Measurements from ENCODE around the gene CACNA1I. TPM values are rescaled to one million over a fixed set of nuclear protein-coding genes. Genes with fewer than 3 reads are reported as not detected.

CACNA1I gene
- total and polyA plus RNA-seq, 2 donors (not counting 1 experiment from before 2014, with no cell fraction given), result 0.07 to 0.25 TPM

DNA sequence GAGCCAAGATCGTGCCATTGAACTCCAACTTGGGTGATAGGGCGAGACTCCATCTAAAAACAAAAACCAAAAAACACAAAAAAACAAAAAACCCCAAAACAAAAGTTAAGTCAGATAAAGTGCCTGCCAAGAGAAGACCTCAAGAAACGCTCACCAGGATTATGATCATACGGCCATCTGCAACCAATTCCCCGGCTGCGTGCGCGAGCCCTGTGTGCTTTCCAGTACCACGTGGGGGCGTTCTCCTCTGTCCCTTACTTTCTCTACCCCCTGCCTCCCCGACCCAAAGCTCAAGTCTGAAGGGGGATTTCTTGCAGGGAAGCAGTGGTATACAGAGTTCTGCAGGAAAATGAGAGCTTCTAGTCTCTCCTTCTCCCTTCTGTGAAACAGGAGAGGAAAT is 27.5 kb upstream of the CACNA1I start:
- CTCF ChIA-PET, result interaction anchor here (0.7 to 9.0 kb wide), 10 partner anchors 8 to 490 kb away, joined by 3 to 75 read pairs (median 3); no protein-coding TSS in a partner anchor

More for the DNA sequence above, 27.5 kb upstream of the CACNA1I start:
- peaks cover 0 to 42% (median 19%) of the 10 kb centered on the region in 4 experiments for H3K27me3 ChIP-seq (replicated peaks in 1 of 4; ENCODE audit: control extremely low read depth in 1 of 4, control insufficient read depth in 3 of 4, insufficient read depth in 4 of 4, low read length in 3 of 4)
- H2AFZ ChIP-seq (ENCODE audit: insufficient read depth, low read depth, low read length, poor library complexity, severe bottlenecking), result no peak overlapping the region
- intact Hi-C loops (cut with micrococcal nuclease), result no loop called here
- 5% methylated on average over 3 of the region's 11 CpGs for WGBS (ENCODE audit: insufficient coverage)
- H3K79me2 ChIP-seq (ENCODE audit: control insufficient read depth, insufficient read depth, low read length), result no peaks in the 10 kb centered on the region
- H3K27ac Mint-ChIP-seq, result no peak overlapping the region
- peaks cover 0 to 15% (median 0%) of the 10 kb centered on the region in 3 donors for H3K9me3 ChIP-seq (ENCODE audit: control extremely low read depth in 1 of 3, control insufficient read depth in 2 of 3, insufficient read depth in 1 of 3, low read length in 2 of 3)
- H3K4me1 Mint-ChIP-seq, result peaks cover 4% of the 10 kb centered on the region
- H3K9ac ChIP-seq (ENCODE audit: low read length), result no peak overlapping the region
- no peak overlapping the region for H3K4me2 ChIP-seq (replicated peaks; ENCODE audit: low read depth, low read length, poor library complexity, severe bottlenecking)
- no peak for ATAC-seq (ENCODE audit: low read depth)
- POLR2A ChIA-PET, result no interaction called here
- H3K4me1 ChIP-seq (ENCODE audit: control insufficient read depth in 2 of 2, insufficient read depth in 2 of 2, low read length in 2 of 2), result peaks cover 0 to 8% of the 10 kb centered on the region in 2 donors
- H3K4me3 ChIP-seq (ENCODE audit: control extremely low read depth in 1 of 5, extremely low read depth in 1 of 5, insufficient read depth in 1 of 5, low read depth in 2 of 5, low read length in 4 of 5), result no peak overlapping the region
- TF ChIP-seq, protein P1, sequence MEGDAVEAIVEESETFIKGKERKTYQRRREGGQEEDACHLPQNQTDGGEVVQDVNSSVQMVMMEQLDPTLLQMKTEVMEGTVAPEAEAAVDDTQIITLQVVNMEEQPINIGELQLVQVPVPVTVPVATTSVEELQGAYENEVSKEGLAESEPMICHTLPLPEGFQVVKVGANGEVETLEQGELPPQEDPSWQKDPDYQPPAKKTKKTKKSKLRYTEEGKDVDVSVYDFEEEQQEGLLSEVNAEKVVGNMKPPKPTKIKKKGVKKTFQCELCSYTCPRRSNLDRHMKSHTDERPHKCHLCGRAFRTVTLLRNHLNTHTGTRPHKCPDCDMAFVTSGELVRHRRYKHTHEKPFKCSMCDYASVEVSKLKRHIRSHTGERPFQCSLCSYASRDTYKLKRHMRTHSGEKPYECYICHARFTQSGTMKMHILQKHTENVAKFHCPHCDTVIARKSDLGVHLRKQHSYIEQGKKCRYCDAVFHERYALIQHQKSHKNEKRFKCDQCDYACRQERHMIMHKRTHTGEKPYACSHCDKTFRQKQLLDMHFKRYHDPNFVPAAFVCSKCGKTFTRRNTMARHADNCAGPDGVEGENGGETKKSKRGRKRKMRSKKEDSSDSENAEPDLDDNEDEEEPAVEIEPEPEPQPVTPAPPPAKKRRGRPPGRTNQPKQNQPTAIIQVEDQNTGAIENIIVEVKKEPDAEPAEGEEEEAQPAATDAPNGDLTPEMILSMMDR (IDR thresholded peaks at IDR 0.05), result peak; percentile 30
- TF ChIP-seq EZH2 (IDR thresholded peaks at IDR 0.05; ENCODE audit: borderline replicate concordance, insufficient read depth, low read depth, low read length, poor library complexity, severe bottlenecking), result no peak
- no peaks in the 10 kb centered on the region for H3K9me3 Mint-ChIP-seq (ENCODE audit: insufficient read depth)
- peaks cover 44% of the 10 kb centered on the region for H3K27me3 Mint-ChIP-seq
- H3K27ac ChIP-seq (ENCODE audit: low read length in 2 of 2), result no peak overlapping the region
- no peaks in the 10 kb centered on the region for H3K36me3 ChIP-seq (replicated peaks in 1 of 2; ENCODE audit: control extremely low read depth in 1 of 2, control insufficient read depth in 1 of 2, extremely low read depth in 1 of 2, insufficient read depth in 2 of 2, low read length in 1 of 2)
- DNase-seq, result peak; percentile 51
- no peak overlapping the region for H3K4me3 Mint-ChIP-seq
- H4K20me1 ChIP-seq (ENCODE audit: control insufficient read depth, insufficient read depth, low read length, poor library complexity, severe bottlenecking), result no peaks in the 10 kb centered on the region

Data from B cell (primary cell).